Gastroesophageal sphincter (tissue), 3 donors: ENCODE results near the gene LRRC1.

Source experiments
- CTCF ChIP-seq, 4 experiments: fragments of 200-600 bp in 2 of 4; fragments of 450-650 bp in 2 of 4; sonication (generic) in 1 of 4; IDR thresholded peaks; one replicate each; pipeline ENCODE4 v1.5.1; 2017 to 2019; ENCODE audit warnings: antibody characterized with exemption in 4 of 4, mild to moderate bottlenecking in 2 of 4, moderate library complexity in 2 of 4
- POLR2AphosphoS5 ChIP-seq: sonication (generic); formaldehyde crosslinking; IDR thresholded peaks from one replicate; pipeline ENCODE4 v1.6.1; 2017; ENCODE audit warnings: antibody characterized with exemption

DNA sequence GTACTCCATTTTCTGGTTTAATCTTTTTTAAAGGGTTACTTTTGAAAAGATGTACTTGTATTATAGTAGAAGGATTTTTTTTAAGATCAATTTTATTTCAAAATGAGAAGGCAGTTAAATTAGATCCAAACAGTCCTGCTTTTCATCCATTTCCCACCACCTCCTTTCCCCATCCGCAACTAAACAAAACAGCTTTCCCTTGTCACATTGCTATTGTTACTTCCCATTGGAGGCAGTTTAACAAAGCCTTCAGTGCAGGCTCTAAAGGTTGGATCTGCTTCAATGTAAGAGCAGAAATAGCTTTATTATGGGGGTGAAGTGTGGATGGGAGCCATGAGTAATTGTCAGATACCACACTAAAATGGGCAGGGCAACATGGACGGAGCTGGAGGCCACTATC lies 65.7 kb downstream of the LRRC1 start:
- TF ChIP-seq CTCF (IDR thresholded peaks at IDR 0.05) (no peak), POLR2AphosphoS5 (no peak)
